GM21367 (cell line): ENCODE measurements around the gene ITM2C.

Experiments used
- ATAC-seq: cut with Tn5 transposase; IDR thresholded peaks from one replicate; pipeline ENCODE4 v1.9.1; 2021; ENCODE audit not compliant: unreplicated experiment

Gene ITM2C

DNA sequence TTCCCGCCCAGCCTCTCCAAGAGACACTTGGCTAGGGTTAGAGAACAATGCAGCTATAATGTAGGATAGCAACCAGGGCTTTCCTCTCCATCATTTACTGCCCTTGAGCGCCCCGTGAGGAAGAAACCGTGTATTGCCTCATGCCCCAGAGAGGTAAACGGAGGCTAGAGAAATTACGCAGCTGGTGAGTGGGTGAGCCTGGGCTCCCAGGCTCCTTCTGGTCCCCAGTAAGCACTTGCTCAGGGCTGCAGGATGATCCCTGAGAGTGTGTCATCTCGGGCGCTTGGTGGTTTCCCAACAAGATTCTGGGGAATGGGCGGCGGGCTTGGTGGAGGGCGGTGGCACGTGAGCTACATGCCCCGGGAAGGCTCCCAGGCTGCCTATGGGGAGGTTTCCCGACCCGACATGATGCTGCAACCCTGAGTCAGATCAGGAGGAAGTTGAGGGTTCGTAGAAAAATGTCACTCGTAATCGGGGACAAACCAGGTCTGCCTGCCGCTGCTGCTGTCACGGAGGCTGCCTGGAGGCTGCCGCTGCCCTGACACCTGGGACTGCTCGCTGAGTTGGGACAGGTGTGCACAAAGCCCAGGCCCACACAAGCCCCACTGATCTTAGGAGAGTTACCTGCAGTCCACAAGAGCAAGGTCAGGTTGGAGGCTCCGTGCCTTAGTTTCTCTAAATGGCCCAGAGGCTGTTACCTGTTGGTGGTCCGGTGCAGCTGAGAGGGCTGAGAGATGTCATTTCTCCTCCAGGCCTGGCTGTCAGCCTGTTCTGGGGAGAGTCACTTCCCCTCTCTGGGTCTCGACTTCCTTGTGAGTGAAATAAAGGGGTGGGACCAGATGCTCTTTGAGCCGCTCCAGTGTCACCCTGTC lies 60.0 kb downstream of the ITM2C start, which contains the start of gene GPR55:
GPR55 (minus strand) TSS at position 773 of the 872 bp plus-strand sequence. CDS start 14,280 bp downstream, outside the sequence.
- ATAC-seq = peak; percentile 29

DNA sequence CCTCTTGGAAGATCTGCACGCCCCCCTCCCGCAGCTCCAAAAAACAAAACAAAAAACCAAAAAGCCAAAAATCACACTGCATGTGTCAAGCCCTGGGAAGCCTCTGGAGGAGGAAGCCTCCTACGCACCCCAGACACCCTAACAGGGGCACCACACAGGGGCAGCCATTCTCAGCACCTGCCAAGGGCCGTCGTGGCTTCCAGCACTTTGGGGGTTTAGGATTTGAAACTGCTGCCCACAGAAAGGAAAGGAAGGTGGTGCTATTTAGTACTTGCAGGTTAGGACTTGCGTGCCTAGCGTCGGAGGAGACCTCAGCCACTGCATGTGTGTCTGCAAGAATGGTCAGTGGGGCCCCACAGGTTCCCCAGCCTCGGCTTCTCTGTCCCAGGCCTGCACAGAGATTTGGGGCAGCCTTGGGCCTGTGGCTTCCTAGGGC lies 60.7 kb downstream of the ITM2C start:
- peak; percentile 18 for ATAC-seq

DNA sequence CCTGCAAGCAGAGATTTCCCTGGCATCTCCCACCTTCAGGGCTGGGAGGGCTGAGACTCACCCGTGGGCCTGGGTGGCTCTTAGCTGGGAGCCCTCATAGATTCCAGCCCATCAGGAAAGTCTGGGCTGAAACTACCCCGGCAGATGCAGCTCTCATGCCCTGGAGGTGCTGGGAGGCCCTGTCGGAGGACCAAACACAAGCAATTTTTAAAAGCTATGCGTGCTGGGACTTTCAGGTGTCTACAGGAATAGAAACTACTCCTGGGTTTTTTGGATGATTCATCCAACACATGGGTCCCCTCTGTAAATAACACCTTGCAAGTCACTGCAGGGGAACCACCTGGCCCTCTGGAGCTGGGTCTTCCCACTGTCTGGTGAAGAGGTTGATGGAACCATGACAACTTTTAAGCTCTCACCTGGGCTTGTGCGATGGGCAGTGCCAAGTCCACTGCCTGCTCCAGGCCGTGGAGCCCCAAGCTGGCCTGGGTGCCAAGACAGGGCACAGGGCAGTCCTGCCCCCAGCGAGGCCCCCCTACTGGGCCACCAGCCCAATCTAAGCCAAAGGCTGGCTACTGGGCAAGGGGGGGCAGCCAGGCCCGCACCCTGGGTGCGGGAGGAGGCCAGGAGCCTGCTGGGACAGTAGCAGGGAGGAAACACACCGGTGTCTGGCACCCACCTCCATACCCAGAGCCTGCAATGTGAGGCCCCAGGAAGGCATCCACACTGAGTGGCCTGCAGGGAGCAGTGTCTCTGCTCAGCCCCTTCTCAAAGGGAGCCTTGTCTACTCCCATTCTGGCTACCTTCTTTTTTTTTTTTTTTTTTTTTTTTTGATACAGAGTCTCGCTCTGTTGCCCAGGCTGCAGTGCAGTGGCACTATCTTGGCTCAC lies 61.4 kb downstream of the ITM2C start:
- ATAC-seq = peak; percentile 27

DNA sequence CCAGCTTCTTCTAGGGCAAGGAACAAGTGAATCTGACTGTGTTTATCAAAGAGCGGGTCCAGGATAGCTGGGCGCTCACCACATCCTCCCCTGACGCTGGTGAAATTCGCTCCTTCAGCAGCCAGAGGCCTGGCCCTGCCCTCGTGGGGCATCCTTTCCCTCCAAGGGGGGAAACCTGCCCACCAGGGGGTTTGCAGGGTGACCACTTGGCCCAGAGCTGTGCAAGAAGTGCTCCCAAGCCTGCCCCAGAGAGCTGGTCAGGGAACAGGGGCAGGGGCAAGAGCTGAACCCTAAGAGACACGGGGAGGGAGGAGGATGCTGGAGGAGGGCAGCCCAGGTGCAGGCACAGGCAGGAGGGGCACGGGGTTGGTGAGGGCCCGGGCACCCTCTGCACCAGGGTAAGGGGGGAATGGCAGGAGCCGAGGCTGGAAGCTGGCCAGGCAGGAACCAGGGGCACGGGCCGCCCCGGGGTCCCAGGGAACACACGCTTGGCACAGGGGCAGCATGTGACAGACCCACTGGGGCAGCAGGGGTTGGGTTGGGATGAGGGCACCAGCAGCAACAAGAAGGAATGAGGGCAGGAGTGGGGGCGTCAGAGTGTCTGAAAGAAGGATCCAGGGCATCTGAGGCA lies 63.1 kb downstream of the ITM2C start:
- no peak for ATAC-seq
